Smooth muscle cell (in vitro differentiated cells): Measurements from ENCODE around the gene HLA-DPA1. TPM values are rescaled to one million over a fixed set of nuclear protein-coding genes. Genes with fewer than 3 reads are reported as not detected.
A peak's percentile ranks its signal among the peaks of the same experiment; 100 is the strongest.

ENCODE experiments used
- DNase-seq: peaks from one replicate; lab custom pipeline; 2025; ENCODE audit not compliant: unreplicated experiment; lab: John Stamatoyannopoulos, UW
- H2AFZ ChIP-seq: fragments of 200-600 bp; sonication (generic); 2 replicates; pipeline ENCODE4 v1.6.0; 2016; ENCODE audit warnings: antibody characterized with exemption, low read depth, mild to moderate bottlenecking
- H3F3A ChIP-seq: fragments of 200-600 bp; sonication (generic); 2 replicates; pipeline ENCODE4 v1.6.0; 2017; ENCODE audit warnings: antibody characterized with exemption, low read depth
- H3K27ac ChIP-seq: fragments of 200-600 bp; sonication (generic); 2 replicates; pipeline ENCODE4 v1.5.1; 2016; ENCODE audit warnings: low read depth, mild to moderate bottlenecking
- H3K27me3 ChIP-seq: fragments of 200-600 bp; sonication (generic); 2 replicates; pipeline ENCODE4 v1.6.1; 2016; ENCODE audit warnings: low read depth, mild to moderate bottlenecking
- H3K36me3 ChIP-seq: fragments of 200-600 bp; sonication (generic); 2 replicates; pipeline ENCODE4 v1.5.1; 2016; ENCODE audit warnings: low read depth
- H3K4me1 ChIP-seq: fragments of 200-600 bp; sonication (generic); 2 replicates; pipeline ENCODE4 v1.5.1; 2016; ENCODE audit warnings: low read depth
- H3K4me2 ChIP-seq: fragments of 200-600 bp; sonication (generic); 2 replicates; pipeline ENCODE4 v1.6.0; 2016; ENCODE audit warnings: mild to moderate bottlenecking
- H3K4me3 ChIP-seq: fragments of 200-600 bp; sonication (generic); 2 replicates; pipeline ENCODE4 v1.5.1; 2016; ENCODE audit warnings: mild to moderate bottlenecking
- H3K79me2 ChIP-seq: fragments of 200-600 bp; sonication (generic); 2 replicates; pipeline ENCODE4 v1.6.0; 2016; ENCODE audit warnings: low read depth, mild to moderate bottlenecking
- H3K9ac ChIP-seq: fragments of 200-600 bp; sonication (generic); 2 replicates; pipeline ENCODE4 v1.6.0; 2016; ENCODE audit warnings: low read depth
- H3K9me3 ChIP-seq: fragments of 200-600 bp; sonication (generic); replicated peaks from 2 replicates; pipeline ENCODE4 v1.5.1; 2016; ENCODE audit warnings: low read depth
- H4K20me1 ChIP-seq: fragments of 200-600 bp; sonication (generic); 2 replicates; pipeline ENCODE4 v1.6.0; 2016; ENCODE audit warnings: low read depth
- CTCF ChIP-seq: fragments of 200-600 bp; sonication (generic); IDR thresholded peaks from 2 replicates; pipeline ENCODE4 v1.5.1; 2017; ENCODE audit warnings: borderline replicate concordance, mild to moderate bottlenecking, antibody characterized with exemption; ENCODE audit not compliant: insufficient read depth, poor library complexity, severe bottlenecking
- WGBS: methylation state at CpG from one replicate; pipeline ENCODE4 v1.1.7; 2016; ENCODE audit warnings: low lambda C conversion rate; 5-methylcytosine and 5-hydroxymethylcytosine counted together
- polyA plus RNA-seq: library from polyadenylated mRNA; unstranded; fragments of >200 nt; fragmentation: Nextera tagmentation; extraction: Ambion mirVana; gene quantifications from 2 replicates; pipeline ENCODE4 v1.2.1, GENCODE V29; 2016
- total RNA-seq: library from RNA; depleted of rRNA; stranded (reverse); fragments of >200 nt; gene quantifications from 2 replicates; pipeline ENCODE4 v1.2.3, GENCODE V29; 2014

HLA-DPA1 gene
- total and polyA plus RNA-seq, 2 experiments from 2014 or later = 1.1 to 1.3 TPM

- Histone ChIP-seq H3K27me3 (peaks cover 48% of the 10 kb centered on the region), H3K27ac (no peak overlapping the region)
Measured at GRCh38 chr6:33118525-33119123, 45.2 kb upstream of the HLA-DPA1 start.

GRCh38 chr6:33117811-33118277, 44.4 kb upstream of the HLA-DPA1 start:
- no peaks in the 10 kb centered on the region for H3F3A ChIP-seq
- no peak overlapping the region for H3K4me3 ChIP-seq
- H2AFZ ChIP-seq = no peak overlapping the region
- H3K9ac ChIP-seq = no peak overlapping the region
- no peaks in the 10 kb centered on the region for H3K79me2 ChIP-seq
- no peak overlapping the region for H3K4me2 ChIP-seq
- DNase-seq = no peak
- H3K27ac ChIP-seq = no peak overlapping the region
- H4K20me1 ChIP-seq = no peaks in the 10 kb centered on the region
- no peak for TF ChIP-seq CTCF
- WGBS = 13% methylated on average over 9 of the region's 9 CpGs
- peaks cover 53% of the 10 kb centered on the region for H3K27me3 ChIP-seq
- no peaks in the 10 kb centered on the region for H3K9me3 ChIP-seq
- H3K36me3 ChIP-seq = no peaks in the 10 kb centered on the region
- H3K4me1 ChIP-seq = no peaks in the 10 kb centered on the region

More at GRCh38 chr6:33118525-33119123, 45.2 kb upstream of the HLA-DPA1 start:
- DNase-seq = no peak
- Histone ChIP-seq H2AFZ (no peak overlapping the region), H3K4me2 (no peak overlapping the region), H4K20me1 (no peaks in the 10 kb centered on the region), H3K9me3 (no peaks in the 10 kb centered on the region), H3K36me3 (no peaks in the 10 kb centered on the region), H3K4me1 (no peaks in the 10 kb centered on the region), H3K4me3 (no peak overlapping the region), H3F3A (no peaks in the 10 kb centered on the region), H3K79me2 (no peaks in the 10 kb centered on the region), H3K9ac (no peak overlapping the region)
- TF ChIP-seq CTCF = peak; percentile 72
- WGBS = 0% methylated on average over 3 of the region's 3 CpGs

DNA sequence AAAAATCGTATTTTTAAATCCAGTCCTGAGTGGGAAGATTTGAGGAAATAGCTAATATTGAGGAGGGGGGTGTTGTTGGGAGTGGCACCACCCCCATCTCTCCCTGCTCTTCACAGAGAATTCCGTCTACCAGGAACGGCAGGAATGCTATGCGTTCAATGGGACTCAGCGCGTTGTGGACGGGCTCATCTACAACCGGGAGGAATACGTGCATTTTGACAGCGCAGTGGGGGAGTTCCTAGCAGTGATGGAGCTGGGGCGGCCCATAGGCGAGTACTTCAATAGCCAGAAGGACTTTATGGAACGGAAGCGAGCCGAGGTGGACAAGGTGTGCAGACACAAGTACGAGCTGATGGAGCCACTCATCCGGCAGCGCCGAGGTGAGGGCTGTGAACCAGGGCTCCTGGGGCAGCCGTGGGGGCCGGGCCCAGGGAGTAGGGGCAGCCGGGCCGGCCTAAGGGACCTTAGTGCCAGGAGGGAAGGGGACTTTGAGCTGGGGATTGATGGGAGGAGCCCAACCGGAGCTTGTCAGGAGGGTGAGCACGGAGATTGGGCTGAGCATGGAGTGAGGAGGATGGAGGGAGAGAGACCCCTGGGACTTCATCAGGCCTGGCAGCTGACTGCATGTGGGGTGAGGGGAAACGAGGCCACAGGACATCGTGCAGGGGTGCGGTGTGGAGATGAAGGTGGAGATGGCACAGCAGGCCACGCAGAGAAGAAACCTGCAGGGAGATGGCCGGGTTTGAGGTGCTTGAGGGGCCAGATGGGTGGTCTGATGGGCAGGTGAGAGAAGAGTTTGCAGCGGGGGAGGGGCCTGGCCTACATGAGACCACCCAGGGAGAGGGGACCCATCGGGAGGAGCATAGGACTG, 43.6 kb upstream of the HLA-DPA1 start:
- peaks cover 53% of the 10 kb centered on the region for H3K27me3 ChIP-seq
- no peak overlapping the region for H3K9ac ChIP-seq
- no peaks in the 10 kb centered on the region for H3K9me3 ChIP-seq
- no peaks in the 10 kb centered on the region for H3F3A ChIP-seq
- no peaks in the 10 kb centered on the region for H3K79me2 ChIP-seq
- H2AFZ ChIP-seq = peak overlapping the region; percentile 58
- H3K4me3 ChIP-seq = peak overlapping the region; percentile 27
- WGBS = 5% methylated on average over 32 of the region's 32 CpGs
- no peaks in the 10 kb centered on the region for H4K20me1 ChIP-seq
- H3K4me2 ChIP-seq = peak overlapping the region; percentile 67
- TF ChIP-seq CTCF = no peak
- DNase-seq = no peak
- H3K36me3 ChIP-seq = no peaks in the 10 kb centered on the region
- no peaks in the 10 kb centered on the region for H3K4me1 ChIP-seq
- H3K27ac ChIP-seq = no peak overlapping the region
